ENCODE measurements around the gene AKAP6.

Gene AKAP6

DNA sequence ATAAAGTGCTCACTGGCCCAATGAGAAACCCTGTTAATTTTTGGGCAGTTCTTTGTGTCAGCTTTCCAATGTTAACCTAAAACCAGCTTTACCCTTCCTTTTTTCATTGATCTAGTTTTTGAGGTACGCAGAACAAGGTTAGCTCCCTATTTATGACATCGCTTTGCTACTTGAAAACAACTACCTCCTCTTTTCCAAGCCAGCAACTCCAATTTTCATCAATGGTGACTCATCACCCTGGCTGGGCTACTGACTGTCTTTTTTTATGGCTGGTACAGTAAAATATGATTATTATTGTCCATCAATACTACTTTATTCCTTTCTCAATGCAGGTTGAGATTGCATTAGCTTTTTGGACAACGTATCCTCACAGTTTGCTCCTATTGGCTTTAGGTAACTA, 22.5 kb upstream of the AKAP6 start:
- in situ Hi-C loops (cut with HindIII; ENCODE audit: low sequenced_read_pairs), result no loop called here
- DNase-seq (ENCODE audit: low read depth), result no peak
- no peak overlapping the region for H3K4me3 ChIP-seq (ENCODE audit: low read depth, low read length)
- TF ChIP-seq, protein P1, sequence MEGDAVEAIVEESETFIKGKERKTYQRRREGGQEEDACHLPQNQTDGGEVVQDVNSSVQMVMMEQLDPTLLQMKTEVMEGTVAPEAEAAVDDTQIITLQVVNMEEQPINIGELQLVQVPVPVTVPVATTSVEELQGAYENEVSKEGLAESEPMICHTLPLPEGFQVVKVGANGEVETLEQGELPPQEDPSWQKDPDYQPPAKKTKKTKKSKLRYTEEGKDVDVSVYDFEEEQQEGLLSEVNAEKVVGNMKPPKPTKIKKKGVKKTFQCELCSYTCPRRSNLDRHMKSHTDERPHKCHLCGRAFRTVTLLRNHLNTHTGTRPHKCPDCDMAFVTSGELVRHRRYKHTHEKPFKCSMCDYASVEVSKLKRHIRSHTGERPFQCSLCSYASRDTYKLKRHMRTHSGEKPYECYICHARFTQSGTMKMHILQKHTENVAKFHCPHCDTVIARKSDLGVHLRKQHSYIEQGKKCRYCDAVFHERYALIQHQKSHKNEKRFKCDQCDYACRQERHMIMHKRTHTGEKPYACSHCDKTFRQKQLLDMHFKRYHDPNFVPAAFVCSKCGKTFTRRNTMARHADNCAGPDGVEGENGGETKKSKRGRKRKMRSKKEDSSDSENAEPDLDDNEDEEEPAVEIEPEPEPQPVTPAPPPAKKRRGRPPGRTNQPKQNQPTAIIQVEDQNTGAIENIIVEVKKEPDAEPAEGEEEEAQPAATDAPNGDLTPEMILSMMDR (IDR thresholded peaks at IDR 0.05; ENCODE audit: low read depth, low read length, missing control alignments), result no peak

DNA sequence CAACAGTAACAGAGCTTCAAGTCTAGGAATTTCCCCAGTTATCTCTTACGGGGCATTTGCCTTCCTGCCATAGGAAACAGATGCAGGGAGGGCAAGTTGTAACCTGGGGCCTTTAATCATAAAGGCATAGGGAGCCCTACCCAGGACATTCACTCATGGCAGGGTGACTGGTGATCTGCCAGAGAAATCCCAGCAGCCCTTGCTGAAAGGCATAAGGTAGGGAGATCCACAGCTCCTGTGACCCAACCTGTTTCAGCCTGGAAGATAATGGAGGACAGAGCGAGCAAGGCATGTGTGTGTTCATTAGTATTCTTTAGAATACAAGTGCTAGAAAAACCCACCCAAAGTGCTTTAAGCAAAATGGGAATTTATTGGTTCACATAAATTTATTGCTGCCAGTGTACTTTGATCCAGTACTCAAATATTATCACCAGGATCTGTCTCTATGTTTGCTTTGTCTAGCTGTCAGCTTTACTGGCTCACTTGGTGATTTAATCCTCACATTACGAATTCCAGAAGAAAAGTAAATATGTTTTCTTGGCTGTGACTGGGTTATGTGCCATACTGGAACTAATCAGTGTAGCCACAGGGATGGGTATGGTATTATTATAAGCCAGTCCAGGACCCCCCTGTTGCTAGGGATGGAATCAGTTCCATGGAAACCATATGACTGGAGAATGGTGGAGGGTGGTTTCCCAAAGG, 21.1 kb upstream of the AKAP6 start:
- TF ChIP-seq, protein P1 (IDR thresholded peaks at IDR 0.05; ENCODE audit: low read depth, low read length, missing control alignments), result no peak
- no peak overlapping the region for H3K4me3 ChIP-seq (ENCODE audit: low read depth, low read length)
- no peak for DNase-seq (ENCODE audit: low read depth)
- in situ Hi-C loops (cut with HindIII; ENCODE audit: low sequenced_read_pairs), result no loop called here

DNA sequence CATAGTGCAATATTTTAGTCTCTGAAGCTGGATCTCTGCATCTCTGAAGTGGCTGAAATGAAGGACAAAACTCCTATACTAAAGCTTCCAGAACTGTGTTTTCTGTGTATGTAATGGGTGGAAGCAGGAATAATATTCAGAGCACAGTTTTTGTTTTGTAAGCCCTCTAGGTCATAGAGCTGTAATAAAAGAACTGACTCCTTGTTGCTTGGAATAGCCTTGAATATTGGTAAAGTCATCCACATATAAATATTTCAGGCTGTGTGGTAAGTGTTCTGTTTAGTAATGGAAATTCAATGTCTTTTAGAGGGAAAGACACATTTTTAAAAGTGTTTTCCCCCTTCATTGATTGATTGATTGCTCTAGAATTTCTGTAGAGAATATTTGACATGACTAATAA, 18.2 kb upstream of the AKAP6 start:
- no peak overlapping the region for H3K4me3 ChIP-seq (ENCODE audit: low read depth, low read length)
- in situ Hi-C loops (cut with HindIII; ENCODE audit: low sequenced_read_pairs), result no loop called here
- no peak for DNase-seq (ENCODE audit: low read depth)
- TF ChIP-seq, protein P1 (IDR thresholded peaks at IDR 0.05; ENCODE audit: low read depth, low read length, missing control alignments), result no peak

DNA sequence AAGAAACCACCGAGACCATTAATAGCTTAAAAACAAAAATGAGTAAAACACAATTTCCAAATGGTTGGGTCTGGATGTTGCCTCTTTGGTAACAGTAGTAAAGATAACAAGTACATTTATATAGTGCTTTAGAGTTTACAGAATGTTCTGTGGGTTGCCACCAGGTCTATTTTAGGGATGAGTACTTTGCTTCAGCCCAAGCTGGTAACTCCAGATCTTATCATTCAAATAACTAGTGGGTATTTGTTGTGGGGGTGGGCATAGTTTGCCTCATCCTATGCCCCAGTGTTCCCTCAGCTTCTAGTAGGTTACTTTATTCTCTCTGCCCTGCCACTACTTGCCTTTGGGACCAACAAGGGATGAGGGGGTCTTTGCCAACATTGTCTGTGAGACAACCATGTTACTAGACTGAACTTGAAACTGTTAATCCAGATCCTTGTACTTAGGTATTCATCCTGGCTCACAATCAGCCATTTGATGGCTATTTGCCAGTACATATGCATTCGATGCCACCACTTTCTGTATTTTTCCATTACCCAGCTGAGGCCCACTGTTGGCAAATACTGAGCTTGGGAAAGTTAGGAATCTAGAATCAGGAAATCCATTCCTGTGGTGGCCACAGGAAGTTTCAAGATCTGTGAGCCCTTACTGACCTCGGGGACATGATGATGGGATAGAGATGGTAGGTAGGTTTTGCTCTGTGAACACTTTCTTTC, 17.6 kb upstream of the AKAP6 start:
- H3K4me3 ChIP-seq (ENCODE audit: low read depth, low read length), result no peak overlapping the region
- TF ChIP-seq, protein P1 (IDR thresholded peaks at IDR 0.05; ENCODE audit: low read depth, low read length, missing control alignments), result no peak
- in situ Hi-C loops (cut with HindIII; ENCODE audit: low sequenced_read_pairs), result no loop called here
- no peak for DNase-seq (ENCODE audit: low read depth)

DNA sequence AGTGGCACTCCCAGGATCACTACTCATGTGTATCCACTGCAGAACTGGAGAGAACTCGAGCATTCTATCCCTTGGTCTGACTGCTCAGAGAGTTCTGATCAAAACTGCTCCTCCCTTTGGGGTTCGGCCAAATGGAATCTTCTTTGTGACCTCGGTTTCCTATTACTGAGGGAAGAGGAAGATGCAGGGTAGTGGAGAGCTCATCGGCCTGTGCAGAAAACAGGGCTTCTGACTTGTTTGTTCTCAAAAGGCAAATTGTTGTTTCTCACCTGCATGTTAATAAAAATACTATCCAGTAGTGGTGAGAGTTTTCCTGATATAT, 17.1 kb upstream of the AKAP6 start:
- no peak overlapping the region for H3K4me3 ChIP-seq (ENCODE audit: low read depth, low read length)

DNA sequence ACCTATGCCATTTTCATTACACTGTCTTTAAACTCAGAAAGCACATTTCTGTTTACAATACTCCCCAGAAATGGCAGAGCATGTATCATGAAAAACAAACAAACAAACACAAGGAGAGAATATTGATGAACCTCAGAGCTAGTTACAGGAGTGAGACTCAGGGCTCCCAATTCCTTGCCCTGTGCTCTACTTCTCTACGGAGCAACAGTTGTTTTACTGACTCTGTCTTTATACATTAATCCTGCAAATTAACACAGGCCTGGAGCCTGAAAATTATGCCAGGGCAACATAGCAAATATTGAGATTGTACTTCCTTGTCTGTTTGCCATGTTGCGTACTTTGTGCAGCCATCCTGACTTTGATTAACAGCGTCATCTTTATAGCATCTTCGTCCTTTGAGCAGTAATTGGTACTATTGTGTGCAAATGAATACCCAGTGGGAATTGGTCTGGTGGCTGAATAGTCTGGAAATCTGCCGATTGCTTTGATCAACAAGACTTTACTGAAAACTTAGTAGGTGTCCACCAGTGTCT, 15.2 kb upstream of the AKAP6 start:
- no peak for DNase-seq (ENCODE audit: low read depth)
- H3K4me3 ChIP-seq (ENCODE audit: low read depth, low read length), result no peak overlapping the region
- TF ChIP-seq, protein P1 (IDR thresholded peaks at IDR 0.05; ENCODE audit: low read depth, low read length, missing control alignments), result no peak
- in situ Hi-C loops (cut with HindIII; ENCODE audit: low sequenced_read_pairs), result no loop called here

More for the DNA sequence above, 17.1 kb upstream of the AKAP6 start:
- no peak for DNase-seq (ENCODE audit: low read depth)
- TF ChIP-seq, protein P1 (IDR thresholded peaks at IDR 0.05; ENCODE audit: low read depth, low read length, missing control alignments), result no peak
- in situ Hi-C loops (cut with HindIII; ENCODE audit: low sequenced_read_pairs), result no loop called here
